ENCODE results near the gene ZNF575. TPM values are rescaled to one million over a fixed set of nuclear protein-coding genes. Genes with fewer than 3 reads are reported as not detected.

The ZNF575 gene
- polyA plus RNA-seq, 2 donors: 0.59 to 1.0 TPM

GRCh38 chr19:43562226-43562697 is 29.3 kb downstream of the ZNF575 start:
- Histone ChIP-seq H3K4me3 (ENCODE audit: low read depth in 1 of 2, low read length in 2 of 2) (no peak overlapping the region), H3K4me1 (ENCODE audit: control insufficient read depth in 2 of 2, insufficient read depth in 2 of 2, low read length in 1 of 2) (peaks cover 0 to 3% of the 10 kb centered on the region in 2 donors), H3K27me3 (ENCODE audit: control insufficient read depth in 1 of 2, insufficient read depth in 2 of 2, low read length in 2 of 2) (no peaks in the 10 kb centered on the region), H3K27ac (ENCODE audit: low read depth in 2 of 2, low read length in 1 of 2) (peak overlapping the region; percentile 37 to 59), H3K9me3 (ENCODE audit: control insufficient read depth in 2 of 2, insufficient read depth in 1 of 2, low read depth in 1 of 2, low read length in 1 of 2) (no peaks in the 10 kb centered on the region), H3K36me3 (ENCODE audit: control insufficient read depth in 2 of 2, insufficient read depth in 2 of 2, low read length in 1 of 2) (peaks cover 0 to 8% of the 10 kb centered on the region in 2 donors)
- 83% methylated on average over 6 of the region's 6 CpGs for WGBS, 2 donors

GRCh38 chr19:43562698-43563241 is 29.8 kb downstream of the ZNF575 start:
- H3K27ac ChIP-seq (ENCODE audit: low read depth in 2 of 2, low read length in 1 of 2): peak overlapping the region; percentile 57 to 59
- H3K4me1 ChIP-seq (ENCODE audit: control insufficient read depth in 2 of 2, insufficient read depth in 2 of 2, low read length in 1 of 2): peaks cover 0 to 3% of the 10 kb centered on the region in 2 donors
- H3K9me3 ChIP-seq (ENCODE audit: control insufficient read depth in 2 of 2, insufficient read depth in 1 of 2, low read depth in 1 of 2, low read length in 1 of 2): no peaks in the 10 kb centered on the region
- no peaks in the 10 kb centered on the region for H3K27me3 ChIP-seq (ENCODE audit: control insufficient read depth in 1 of 2, insufficient read depth in 2 of 2, low read length in 2 of 2)
- 60 to 66% methylated on average over 14 of the region's 14 CpGs for WGBS, 2 donors
- H3K4me3 ChIP-seq (ENCODE audit: low read depth in 1 of 2, low read length in 2 of 2): no peak overlapping the region
- H3K36me3 ChIP-seq (ENCODE audit: control insufficient read depth in 2 of 2, insufficient read depth in 2 of 2, low read length in 1 of 2): peaks cover 0 to 8% of the 10 kb centered on the region in 2 donors

DNA sequence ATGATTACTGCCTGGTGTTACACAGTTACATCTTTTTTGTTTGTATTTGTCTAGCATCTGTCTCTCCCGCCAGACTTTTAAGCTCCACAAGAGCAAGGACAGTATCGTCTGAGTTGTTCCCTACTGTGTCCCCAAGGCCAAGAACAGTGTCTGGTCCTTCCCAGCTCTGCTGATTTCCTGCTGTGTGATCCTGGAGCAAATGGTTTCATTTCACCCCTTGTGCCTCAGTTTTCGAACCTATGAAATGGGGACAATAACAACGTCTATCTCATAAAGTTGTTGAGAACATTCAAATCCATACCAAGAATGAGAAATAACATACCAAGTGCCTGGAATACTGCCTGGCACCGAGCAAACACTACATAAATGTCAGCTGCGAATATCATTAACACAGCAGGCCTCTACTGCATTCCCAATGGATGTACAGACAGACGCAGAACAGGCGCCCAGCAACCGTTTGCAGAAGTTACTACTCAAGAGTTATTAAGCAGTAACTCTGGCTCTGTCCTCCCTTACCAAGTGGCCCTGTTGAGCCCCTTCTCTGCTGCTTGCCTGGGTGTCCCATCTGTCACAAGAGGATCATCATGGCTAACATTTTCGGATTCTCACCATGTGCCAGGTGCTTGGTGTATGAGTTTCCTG is 30.9 kb downstream of the ZNF575 start:
- Histone ChIP-seq H3K9me3 (ENCODE audit: control insufficient read depth in 2 of 2, insufficient read depth in 1 of 2, low read depth in 1 of 2, low read length in 1 of 2) (no peaks in the 10 kb centered on the region), H3K4me1 (ENCODE audit: control insufficient read depth in 2 of 2, insufficient read depth in 2 of 2, low read length in 1 of 2) (peaks cover 0 to 3% of the 10 kb centered on the region in 2 donors), H3K4me3 (ENCODE audit: low read depth in 1 of 2, low read length in 2 of 2) (no peak overlapping the region), H3K27ac (ENCODE audit: low read depth in 2 of 2, low read length in 1 of 2) (no peak overlapping the region), H3K36me3 (ENCODE audit: control insufficient read depth in 2 of 2, insufficient read depth in 2 of 2, low read length in 1 of 2) (peaks cover 0 to 8% of the 10 kb centered on the region in 2 donors), H3K27me3 (ENCODE audit: control insufficient read depth in 1 of 2, insufficient read depth in 2 of 2, low read length in 2 of 2) (no peaks in the 10 kb centered on the region)
- WGBS, 2 donors: 91 to 92% methylated on average over 10 of the region's 10 CpGs

DNA sequence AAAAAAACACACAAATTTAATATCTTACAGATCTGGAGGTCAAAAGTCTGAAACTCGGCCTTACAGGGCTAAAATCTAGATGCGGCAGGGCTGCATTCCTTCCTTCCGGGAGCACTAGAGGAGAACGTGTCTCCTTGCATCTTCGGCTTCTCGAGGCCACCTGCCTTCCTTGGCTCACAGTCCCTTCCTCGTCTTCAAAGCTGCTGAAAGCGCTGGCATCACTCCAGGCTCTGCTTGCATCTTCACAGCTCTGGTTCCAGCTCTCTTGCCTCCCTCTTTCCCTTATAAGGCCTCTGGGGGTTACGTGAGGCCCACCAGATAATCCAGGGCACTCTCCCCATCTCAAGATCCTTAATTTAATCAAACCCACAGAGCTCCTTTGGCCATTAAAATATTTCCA is 31.8 kb downstream of the ZNF575 start:
- Histone ChIP-seq H3K4me1 (ENCODE audit: control insufficient read depth in 2 of 2, insufficient read depth in 2 of 2, low read length in 1 of 2) (peaks cover 0 to 3% of the 10 kb centered on the region in 2 donors), H3K27ac (ENCODE audit: low read depth in 2 of 2, low read length in 1 of 2) (no peak overlapping the region), H3K9me3 (ENCODE audit: control insufficient read depth in 2 of 2, insufficient read depth in 1 of 2, low read depth in 1 of 2, low read length in 1 of 2) (no peaks in the 10 kb centered on the region), H3K36me3 (ENCODE audit: control insufficient read depth in 2 of 2, insufficient read depth in 2 of 2, low read length in 1 of 2) (peaks cover 0 to 8% of the 10 kb centered on the region in 2 donors), H3K27me3 (ENCODE audit: control insufficient read depth in 1 of 2, insufficient read depth in 2 of 2, low read length in 2 of 2) (no peaks in the 10 kb centered on the region), H3K4me3 (ENCODE audit: low read depth in 1 of 2, low read length in 2 of 2) (no peak overlapping the region)
- WGBS, 2 donors: 66 to 73% methylated on average over 9 of the region's 9 CpGs

GRCh38 chr19:43569657-43570056 is 36.7 kb downstream of the ZNF575 start:
- H3K27me3 ChIP-seq (ENCODE audit: control insufficient read depth in 1 of 2, insufficient read depth in 2 of 2, low read length in 2 of 2): no peaks in the 10 kb centered on the region
- no peaks in the 10 kb centered on the region for H3K9me3 ChIP-seq (ENCODE audit: control insufficient read depth in 2 of 2, insufficient read depth in 1 of 2, low read depth in 1 of 2, low read length in 1 of 2)
- 80 to 87% methylated on average over 5 of the region's 5 CpGs for WGBS, 2 donors
- H3K27ac ChIP-seq (ENCODE audit: low read depth in 2 of 2, low read length in 1 of 2): no peak overlapping the region
- H3K4me1 ChIP-seq (ENCODE audit: control insufficient read depth in 2 of 2, insufficient read depth in 2 of 2, low read length in 1 of 2): peaks cover 4 to 5% of the 10 kb centered on the region in 2 donors
- H3K36me3 ChIP-seq (ENCODE audit: control insufficient read depth in 2 of 2, insufficient read depth in 2 of 2, low read length in 1 of 2): peaks cover 0 to 2% of the 10 kb centered on the region in 2 donors
- no peak overlapping the region for H3K4me3 ChIP-seq (ENCODE audit: low read depth in 1 of 2, low read length in 2 of 2)

GRCh38 chr19:43570174-43570791 is 37.3 kb downstream of the ZNF575 start:
- Histone ChIP-seq H3K36me3 (ENCODE audit: control insufficient read depth in 2 of 2, insufficient read depth in 2 of 2, low read length in 1 of 2) (peaks cover 0 to 2% of the 10 kb centered on the region in 2 donors), H3K9me3 (ENCODE audit: control insufficient read depth in 2 of 2, insufficient read depth in 1 of 2, low read depth in 1 of 2, low read length in 1 of 2) (no peaks in the 10 kb centered on the region), H3K27me3 (ENCODE audit: control insufficient read depth in 1 of 2, insufficient read depth in 2 of 2, low read length in 2 of 2) (no peaks in the 10 kb centered on the region), H3K4me1 (ENCODE audit: control insufficient read depth in 2 of 2, insufficient read depth in 2 of 2, low read length in 1 of 2) (peaks cover 5% of the 10 kb centered on the region in 2 donors), H3K27ac (ENCODE audit: low read depth in 2 of 2, low read length in 1 of 2) (no peak overlapping the region), H3K4me3 (ENCODE audit: low read depth in 1 of 2, low read length in 2 of 2) (no peak overlapping the region)
- WGBS, 2 donors: 88% methylated on average over 5 of the region's 5 CpGs

DNA sequence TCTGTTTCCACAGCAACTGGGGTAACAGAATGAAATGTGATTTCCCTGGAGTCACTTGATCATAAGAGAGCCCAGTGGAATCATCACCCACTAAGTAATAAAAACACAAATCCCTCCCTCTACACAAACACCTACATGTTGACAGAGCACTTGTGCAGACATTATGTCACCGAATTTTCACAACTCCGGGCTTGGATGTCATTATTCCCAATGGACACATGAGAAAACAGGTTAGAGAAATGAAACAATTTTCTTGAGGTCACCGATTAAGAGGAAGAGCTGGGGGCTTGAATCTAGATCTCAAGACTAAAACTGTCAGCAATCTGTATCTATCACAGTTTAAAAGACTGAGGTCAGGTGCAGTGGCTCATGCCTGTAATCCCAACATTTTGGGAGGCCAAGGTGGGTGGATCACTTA is 39.2 kb downstream of the ZNF575 start:
- WGBS, 2 donors: 60 to 66% methylated on average over 3 of the region's 3 CpGs
- H3K36me3 ChIP-seq (ENCODE audit: control insufficient read depth in 2 of 2, insufficient read depth in 2 of 2, low read length in 1 of 2): peaks cover 0 to 2% of the 10 kb centered on the region in 2 donors
- no peak overlapping the region for H3K4me3 ChIP-seq (ENCODE audit: low read depth in 1 of 2, low read length in 2 of 2)
- peaks cover 7 to 13% of the 10 kb centered on the region in 2 donors for H3K4me1 ChIP-seq (ENCODE audit: control insufficient read depth in 2 of 2, insufficient read depth in 2 of 2, low read length in 1 of 2)
- H3K27me3 ChIP-seq (ENCODE audit: control insufficient read depth in 1 of 2, insufficient read depth in 2 of 2, low read length in 2 of 2): no peaks in the 10 kb centered on the region
- no peaks in the 10 kb centered on the region for H3K9me3 ChIP-seq (ENCODE audit: control insufficient read depth in 2 of 2, insufficient read depth in 1 of 2, low read depth in 1 of 2, low read length in 1 of 2)
- no peak overlapping the region for H3K27ac ChIP-seq (ENCODE audit: low read depth in 2 of 2, low read length in 1 of 2)

GRCh38 chr19:43574424-43575155 is 41.6 kb downstream of the ZNF575 start:
- 26 to 33% methylated on average over 12 of the region's 12 CpGs for WGBS, 2 donors
- no peaks in the 10 kb centered on the region for H3K27me3 ChIP-seq (ENCODE audit: control insufficient read depth in 1 of 2, insufficient read depth in 2 of 2, low read length in 2 of 2)
- H3K27ac ChIP-seq (ENCODE audit: low read depth in 2 of 2, low read length in 1 of 2): peak overlapping the region; percentile 77 to 84
- H3K36me3 ChIP-seq (ENCODE audit: control insufficient read depth in 2 of 2, insufficient read depth in 2 of 2, low read length in 1 of 2): peaks cover 0 to 2% of the 10 kb centered on the region in 2 donors
- no peaks in the 10 kb centered on the region for H3K9me3 ChIP-seq (ENCODE audit: control insufficient read depth in 2 of 2, insufficient read depth in 1 of 2, low read depth in 1 of 2, low read length in 1 of 2)
- peak overlapping the region; percentile 68 to 88 for H3K4me3 ChIP-seq (ENCODE audit: low read depth in 1 of 2, low read length in 2 of 2)
- H3K4me1 ChIP-seq (ENCODE audit: control insufficient read depth in 2 of 2, insufficient read depth in 2 of 2, low read length in 1 of 2): peaks cover 7 to 13% of the 10 kb centered on the region in 2 donors

DNA sequence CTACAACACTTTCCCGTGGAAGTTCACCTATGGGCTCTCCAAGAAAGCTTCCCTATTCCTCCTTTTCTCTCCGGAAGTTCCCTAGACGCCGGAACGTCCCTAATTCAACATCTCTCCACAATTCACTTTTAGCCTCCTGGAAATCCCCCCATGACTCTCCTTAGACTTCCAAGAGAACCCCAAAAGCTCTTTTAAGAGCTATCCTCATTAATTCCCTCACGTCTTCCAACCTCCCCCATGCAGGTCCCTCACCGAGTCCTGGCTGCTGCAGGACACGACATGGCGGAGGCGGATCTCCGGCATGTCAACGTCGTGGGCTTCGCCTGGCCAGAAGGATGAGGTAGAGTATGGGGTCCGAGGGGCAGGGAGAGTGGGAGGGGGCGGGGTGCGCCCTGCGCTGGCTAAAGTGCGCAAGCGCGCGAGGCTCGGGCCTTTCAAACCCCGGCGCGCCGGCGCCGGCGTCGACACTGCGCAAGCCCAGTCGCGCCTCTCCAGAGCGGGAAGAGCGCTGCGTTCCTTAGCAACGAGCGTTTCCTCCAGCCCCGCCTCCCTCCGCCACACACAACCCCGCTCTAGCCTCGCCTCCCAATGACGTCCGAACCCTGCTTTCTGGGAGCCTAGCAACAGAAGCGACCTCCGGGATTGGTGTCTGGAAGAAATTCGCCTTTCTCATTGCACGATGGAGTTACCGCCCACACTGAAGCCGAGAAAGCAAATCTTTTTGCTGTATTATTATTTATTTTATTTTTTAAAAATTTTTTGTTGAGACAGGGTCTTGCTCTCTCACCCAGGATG is 42.4 kb downstream of the ZNF575 start, which contains the start of the genes PINLYP and XRCC1:
Gene PINLYP (plus strand): TSS at position 646 of the 795 bp plus-strand sequence. CDS start 1,391 bp downstream, outside the sequence.
Gene XRCC1 (minus strand): TSS at position 372 of the 795 bp plus-strand sequence. CDS start 69 bp downstream, at position 303.
- no peaks in the 10 kb centered on the region for H3K27me3 ChIP-seq (ENCODE audit: control insufficient read depth in 1 of 2, insufficient read depth in 2 of 2, low read length in 2 of 2)
- H3K4me1 ChIP-seq (ENCODE audit: control insufficient read depth in 2 of 2, insufficient read depth in 2 of 2, low read length in 1 of 2): peaks cover 7 to 13% of the 10 kb centered on the region in 2 donors
- WGBS, 2 donors: 0% methylated on average over 51 of the region's 51 CpGs
- peak within 1 kb of the TSS; percentile 68 to 88 for H3K4me3 ChIP-seq (ENCODE audit: low read depth in 1 of 2, low read length in 2 of 2)
- no peaks in the 10 kb centered on the region for H3K9me3 ChIP-seq (ENCODE audit: control insufficient read depth in 2 of 2, insufficient read depth in 1 of 2, low read depth in 1 of 2, low read length in 1 of 2)
- H3K27ac ChIP-seq (ENCODE audit: low read depth in 2 of 2, low read length in 1 of 2): peak within 1 kb of the TSS; percentile 77 to 84
- peaks cover 0 to 2% of the 10 kb centered on the region in 2 donors for H3K36me3 ChIP-seq (ENCODE audit: control insufficient read depth in 2 of 2, insufficient read depth in 2 of 2, low read length in 1 of 2)
